Retinal pigment epithelial cell (primary cell): ENCODE results near the gene RNGTT.

Source experiments
- DNase-seq: peaks from one replicate; pipeline ENCODE4 v3.0.0-alpha.2; 2010; ENCODE audit warnings: low read depth
- H3K4me3 ChIP-seq: 2 replicates; pipeline ENCODE4 v1.5.1; 2011; ENCODE audit warnings: mild to moderate bottlenecking, low read length, control low read depth, moderate library complexity
- TF ChIP-seq, protein P1 (sequence below): conservative IDR thresholded peaks from 2 replicates; pipeline ENCODE4 v1.5.1; 2011; ENCODE audit warnings: low read depth, low read length, control low read depth, inconsistent platforms

Gene RNGTT

DNA sequence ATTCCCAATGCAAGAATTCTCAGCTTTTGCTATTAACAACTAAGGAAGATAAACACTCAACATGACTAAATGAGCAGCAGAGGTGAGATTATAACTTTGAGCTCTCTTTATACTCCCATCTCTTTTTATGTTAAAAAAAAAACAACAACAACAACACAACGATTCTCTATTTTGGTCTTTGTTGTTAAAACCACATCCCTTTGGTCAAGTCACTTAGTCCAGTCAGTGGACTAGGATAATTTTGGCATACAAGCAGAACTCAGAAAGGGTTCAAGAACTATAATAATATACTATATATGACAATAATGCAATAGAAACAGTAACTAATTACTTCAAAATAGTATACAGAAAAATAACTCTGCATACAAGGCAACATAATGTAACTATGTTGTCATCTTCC is 312.4 kb downstream of the RNGTT start:
- TF ChIP-seq, protein P1, sequence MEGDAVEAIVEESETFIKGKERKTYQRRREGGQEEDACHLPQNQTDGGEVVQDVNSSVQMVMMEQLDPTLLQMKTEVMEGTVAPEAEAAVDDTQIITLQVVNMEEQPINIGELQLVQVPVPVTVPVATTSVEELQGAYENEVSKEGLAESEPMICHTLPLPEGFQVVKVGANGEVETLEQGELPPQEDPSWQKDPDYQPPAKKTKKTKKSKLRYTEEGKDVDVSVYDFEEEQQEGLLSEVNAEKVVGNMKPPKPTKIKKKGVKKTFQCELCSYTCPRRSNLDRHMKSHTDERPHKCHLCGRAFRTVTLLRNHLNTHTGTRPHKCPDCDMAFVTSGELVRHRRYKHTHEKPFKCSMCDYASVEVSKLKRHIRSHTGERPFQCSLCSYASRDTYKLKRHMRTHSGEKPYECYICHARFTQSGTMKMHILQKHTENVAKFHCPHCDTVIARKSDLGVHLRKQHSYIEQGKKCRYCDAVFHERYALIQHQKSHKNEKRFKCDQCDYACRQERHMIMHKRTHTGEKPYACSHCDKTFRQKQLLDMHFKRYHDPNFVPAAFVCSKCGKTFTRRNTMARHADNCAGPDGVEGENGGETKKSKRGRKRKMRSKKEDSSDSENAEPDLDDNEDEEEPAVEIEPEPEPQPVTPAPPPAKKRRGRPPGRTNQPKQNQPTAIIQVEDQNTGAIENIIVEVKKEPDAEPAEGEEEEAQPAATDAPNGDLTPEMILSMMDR = no peak
- H3K4me3 ChIP-seq = no peak overlapping the region
- no peak for DNase-seq

DNA sequence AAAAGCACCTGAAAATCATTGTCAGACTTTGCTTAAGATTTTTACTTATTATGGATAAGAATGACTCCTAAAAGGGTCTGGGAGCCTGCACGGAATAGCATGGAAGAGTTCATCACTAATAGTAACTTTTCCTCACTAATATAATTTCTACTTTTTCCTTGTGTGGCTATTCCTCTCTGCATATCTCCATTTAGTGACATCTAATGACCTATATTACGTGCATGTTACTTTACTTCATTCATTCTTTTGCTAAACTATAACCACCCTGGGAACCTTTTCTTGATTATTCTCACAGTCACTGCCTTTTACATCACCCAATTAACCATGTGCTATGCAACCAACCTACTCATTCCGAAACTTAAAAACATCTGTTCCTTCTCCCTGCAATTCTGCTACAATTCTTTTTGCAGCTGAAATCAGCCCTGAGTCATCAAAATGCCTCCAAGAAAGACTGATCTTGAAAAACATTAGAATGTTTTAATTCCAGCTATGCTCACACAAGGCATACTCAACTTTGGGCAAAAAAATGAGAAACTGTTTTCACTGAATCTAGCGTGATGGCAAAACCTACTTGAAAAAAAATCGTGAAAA is 313.3 kb downstream of the RNGTT start:
- H3K4me3 ChIP-seq = no peak overlapping the region
- TF ChIP-seq, protein P1 = no peak
- no peak for DNase-seq

DNA sequence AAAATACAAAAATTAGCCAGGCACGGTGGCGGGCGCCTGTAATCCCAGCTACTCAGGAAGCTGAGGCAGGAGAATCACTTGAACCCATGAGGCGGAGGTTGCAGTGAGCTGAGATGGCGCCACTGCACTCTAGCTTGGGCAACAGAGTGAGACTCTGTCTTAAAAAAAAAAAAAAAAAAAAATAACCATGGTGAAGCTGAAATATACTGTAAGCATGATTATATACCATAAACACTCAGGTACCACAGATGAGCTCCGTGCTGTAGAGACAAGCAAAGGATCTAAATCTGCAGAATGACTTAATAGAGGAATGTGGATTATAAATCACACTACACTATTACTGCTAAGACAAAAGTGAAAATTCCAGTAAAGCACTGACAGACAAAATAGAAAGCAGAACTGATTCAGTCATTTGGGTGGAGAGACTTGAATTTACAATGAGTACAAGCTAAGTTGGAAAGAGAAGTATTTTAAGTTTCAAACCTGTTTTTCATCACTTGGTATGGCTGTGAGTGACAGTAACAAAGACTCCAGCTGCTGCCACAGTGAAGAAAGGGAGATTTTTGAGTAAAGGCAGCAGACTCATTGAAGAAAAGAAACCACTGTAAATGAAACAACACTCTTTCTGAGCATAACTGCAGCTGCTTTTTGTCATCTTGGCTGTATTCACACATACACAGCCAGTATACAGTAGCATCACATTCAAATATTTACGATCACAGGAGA is 322.1 kb downstream of the RNGTT start:
- TF ChIP-seq, protein P1 = no peak
- no peak overlapping the region for H3K4me3 ChIP-seq
- DNase-seq = no peak

DNA sequence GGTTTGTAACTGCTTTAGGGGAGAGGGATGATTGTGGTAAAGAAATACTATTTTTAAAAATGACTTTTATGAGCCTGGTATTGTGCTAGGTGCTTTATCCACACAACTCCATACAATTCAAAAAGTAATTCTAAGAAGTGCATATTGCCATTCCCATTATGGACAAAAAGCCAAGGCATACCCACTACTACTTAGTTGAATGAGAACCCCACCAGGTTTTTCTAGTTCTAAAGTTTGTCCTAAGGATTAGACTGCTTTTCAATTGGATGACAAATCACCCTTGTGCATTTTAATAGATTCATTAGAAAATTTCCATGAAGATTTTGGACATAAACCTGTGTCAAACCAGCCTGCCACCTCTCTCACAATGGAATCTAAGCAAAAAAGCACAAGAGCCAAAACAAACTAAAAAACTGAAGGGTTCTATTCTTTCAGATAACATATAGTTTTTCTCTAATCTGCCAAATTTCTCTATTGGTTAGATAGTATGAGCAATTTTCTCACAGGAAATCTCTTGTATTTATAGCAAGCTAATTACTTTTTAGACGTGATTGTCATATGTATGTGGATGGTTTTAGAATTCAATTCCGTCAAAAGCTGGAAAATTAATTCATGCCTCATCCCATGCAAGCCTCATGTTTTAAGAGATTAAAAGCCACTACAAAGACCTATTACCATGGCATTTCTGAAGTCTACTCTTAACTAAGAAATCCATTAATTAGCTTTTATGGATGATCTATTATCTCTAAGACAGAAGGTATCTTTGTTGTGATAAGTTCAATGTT is 325.5 kb downstream of the RNGTT start:
- H3K4me3 ChIP-seq = no peak overlapping the region
- TF ChIP-seq, protein P1 = no peak
- no peak for DNase-seq

DNA sequence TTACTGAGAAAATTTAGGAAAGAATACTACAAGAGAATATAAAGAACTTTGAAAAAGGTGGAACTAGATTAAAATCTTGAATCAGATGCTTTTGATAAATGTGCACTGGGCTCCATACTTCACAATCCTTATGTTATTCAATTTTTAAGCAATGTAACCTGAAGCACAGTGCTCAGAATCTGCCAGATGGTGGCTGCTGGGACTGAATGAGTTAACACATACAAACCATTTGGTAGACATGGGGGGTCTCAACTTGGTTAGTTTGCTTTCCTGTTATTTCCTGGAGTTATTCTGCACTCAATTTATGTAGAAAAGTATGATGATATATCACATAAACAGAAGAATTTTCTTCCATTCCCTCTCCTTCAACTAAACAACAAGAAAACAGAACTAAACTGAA is 326.5 kb downstream of the RNGTT start:
- TF ChIP-seq, protein P1 = no peak
- DNase-seq = no peak
- H3K4me3 ChIP-seq = no peak overlapping the region

DNA sequence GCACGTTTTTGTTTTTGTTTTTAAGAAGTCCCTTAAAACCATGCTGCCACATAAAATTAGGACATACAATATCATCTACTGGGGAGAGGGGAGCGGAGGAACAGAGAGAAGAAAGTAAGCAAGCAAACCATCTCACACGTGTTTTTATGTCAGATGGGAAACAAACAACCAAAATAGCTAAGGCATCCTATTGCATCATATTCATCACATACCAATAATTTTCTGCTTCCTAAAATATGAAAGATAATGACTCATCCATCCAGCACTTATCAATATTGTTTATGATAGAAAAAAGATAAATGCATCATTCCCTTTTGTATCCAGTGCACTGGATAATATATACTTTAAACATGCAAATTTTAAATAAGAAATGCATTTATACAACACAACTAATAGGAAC is 329.6 kb downstream of the RNGTT start:
- TF ChIP-seq, protein P1 = no peak
- no peak for DNase-seq
- no peak overlapping the region for H3K4me3 ChIP-seq

DNA sequence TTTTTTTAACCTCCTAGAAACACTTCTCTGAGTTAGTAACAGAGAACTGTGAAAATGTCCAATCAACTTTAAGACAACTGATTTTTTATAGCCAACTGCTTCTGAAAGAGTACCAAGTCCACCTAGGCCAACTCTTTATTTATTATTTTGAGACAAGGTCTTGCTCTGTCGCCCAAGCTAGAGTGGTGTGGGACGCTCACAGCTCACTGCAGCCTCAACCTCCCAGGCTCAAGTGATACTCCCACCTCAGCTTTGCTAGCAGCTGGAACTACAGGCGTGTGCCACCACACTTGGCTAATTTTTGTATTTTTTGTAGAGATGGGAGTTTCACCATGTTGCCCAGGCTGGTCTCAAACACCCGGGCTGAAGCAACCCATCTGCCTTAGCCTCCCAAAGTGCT is 331.6 kb downstream of the RNGTT start:
- TF ChIP-seq, protein P1 = no peak
- no peak overlapping the region for H3K4me3 ChIP-seq
- no peak for DNase-seq
